ENCODE data around the gene RAB17. TPM values are rescaled to one million over a fixed set of nuclear protein-coding genes. Genes with fewer than 3 reads are reported as not detected.

RAB17 gene
- total RNA-seq, 3 donors from 2014 or later: 0.14 TPM; not detected in 2

DNA sequence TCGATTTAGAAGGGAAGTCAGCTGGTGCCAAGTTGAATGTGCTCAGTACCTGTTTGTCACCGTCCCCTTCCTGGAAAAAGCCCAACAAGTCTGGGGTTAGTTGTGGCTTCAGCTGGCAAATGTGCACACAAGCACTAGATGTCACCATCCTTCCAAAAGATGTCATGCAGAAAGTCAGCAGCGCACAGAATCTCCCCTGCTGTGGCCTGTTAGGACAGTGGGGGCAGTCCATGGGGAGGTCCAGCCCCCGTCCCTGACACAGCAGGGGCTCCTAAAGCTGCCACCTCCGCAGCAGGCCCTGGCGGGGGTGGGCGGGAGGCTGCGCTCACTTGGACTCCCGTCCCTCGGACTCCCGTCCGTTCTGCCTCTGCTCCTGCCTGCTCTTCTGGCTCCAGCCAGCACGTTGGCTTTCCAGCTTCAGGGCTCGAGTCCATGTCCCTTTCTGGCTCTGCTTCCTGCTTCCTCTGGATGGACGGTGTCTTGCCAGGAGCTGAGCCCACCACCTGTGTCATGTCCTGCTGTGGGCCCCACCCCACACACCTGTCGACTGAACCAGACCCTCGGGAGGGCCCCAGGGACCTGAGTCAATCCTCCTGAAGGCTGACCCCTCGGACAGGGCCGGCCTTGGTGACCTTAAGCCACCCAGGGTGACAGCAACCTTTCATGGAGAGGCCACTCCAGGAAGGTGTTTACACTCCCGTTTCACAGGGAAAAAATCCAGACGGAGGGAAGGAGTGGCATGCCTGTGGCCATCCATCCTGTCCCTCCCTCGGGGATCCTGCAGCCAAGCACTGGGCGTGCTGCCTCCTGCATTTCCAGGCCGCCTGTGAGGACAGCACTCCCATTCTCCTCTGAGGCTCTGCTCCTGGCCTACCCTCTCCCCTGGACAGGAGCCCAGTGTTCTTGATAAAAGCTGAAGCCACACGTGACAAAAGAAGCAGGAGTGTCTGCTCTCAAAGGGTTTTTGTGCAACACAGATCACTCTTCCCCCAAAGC lies 8.5 kb downstream of the RAB17 start:
- Mint-ChIP-seq H3K4me1 (ENCODE audit: low read depth) (peaks cover 3% of the 10 kb centered on the region), H3K9me3 (no peaks in the 10 kb centered on the region), H3K36me3 (ENCODE audit: insufficient read depth) (no peaks in the 10 kb centered on the region), H3K4me3 (no peak overlapping the region), H3K27me3 (ENCODE audit: low read depth) (no peaks in the 10 kb centered on the region)
- DNase-seq (peak; percentile 31), ATAC-seq (peak; percentile 89 to 93)

DNA sequence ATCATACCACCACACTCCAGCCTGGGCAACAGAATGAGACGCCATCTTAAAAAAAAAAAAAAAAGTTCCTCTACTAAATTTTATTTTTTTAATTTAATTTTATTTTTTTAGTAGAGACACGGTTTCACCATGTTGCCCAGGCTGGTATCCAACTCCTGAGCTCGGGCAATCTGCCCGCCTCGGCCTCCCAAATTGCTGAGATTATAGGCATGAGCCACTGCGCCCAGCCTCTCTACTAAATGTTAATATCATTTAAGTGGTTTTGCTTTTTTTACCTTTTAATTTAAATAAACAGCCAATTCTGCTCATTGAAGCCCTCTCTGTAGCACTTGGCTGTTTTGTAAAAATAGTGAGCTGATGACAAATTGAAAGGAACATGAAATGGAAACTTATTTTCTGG lies 9.2 kb downstream of the RAB17 start:
- Mint-ChIP-seq H3K36me3 (ENCODE audit: insufficient read depth) (no peaks in the 10 kb centered on the region), H3K4me3 (no peak overlapping the region), H3K9me3 (no peaks in the 10 kb centered on the region), H3K27me3 (ENCODE audit: low read depth) (no peaks in the 10 kb centered on the region), H3K4me1 (ENCODE audit: low read depth) (peaks cover 3% of the 10 kb centered on the region)
- ATAC-seq (no peak), DNase-seq (no peak)

DNA sequence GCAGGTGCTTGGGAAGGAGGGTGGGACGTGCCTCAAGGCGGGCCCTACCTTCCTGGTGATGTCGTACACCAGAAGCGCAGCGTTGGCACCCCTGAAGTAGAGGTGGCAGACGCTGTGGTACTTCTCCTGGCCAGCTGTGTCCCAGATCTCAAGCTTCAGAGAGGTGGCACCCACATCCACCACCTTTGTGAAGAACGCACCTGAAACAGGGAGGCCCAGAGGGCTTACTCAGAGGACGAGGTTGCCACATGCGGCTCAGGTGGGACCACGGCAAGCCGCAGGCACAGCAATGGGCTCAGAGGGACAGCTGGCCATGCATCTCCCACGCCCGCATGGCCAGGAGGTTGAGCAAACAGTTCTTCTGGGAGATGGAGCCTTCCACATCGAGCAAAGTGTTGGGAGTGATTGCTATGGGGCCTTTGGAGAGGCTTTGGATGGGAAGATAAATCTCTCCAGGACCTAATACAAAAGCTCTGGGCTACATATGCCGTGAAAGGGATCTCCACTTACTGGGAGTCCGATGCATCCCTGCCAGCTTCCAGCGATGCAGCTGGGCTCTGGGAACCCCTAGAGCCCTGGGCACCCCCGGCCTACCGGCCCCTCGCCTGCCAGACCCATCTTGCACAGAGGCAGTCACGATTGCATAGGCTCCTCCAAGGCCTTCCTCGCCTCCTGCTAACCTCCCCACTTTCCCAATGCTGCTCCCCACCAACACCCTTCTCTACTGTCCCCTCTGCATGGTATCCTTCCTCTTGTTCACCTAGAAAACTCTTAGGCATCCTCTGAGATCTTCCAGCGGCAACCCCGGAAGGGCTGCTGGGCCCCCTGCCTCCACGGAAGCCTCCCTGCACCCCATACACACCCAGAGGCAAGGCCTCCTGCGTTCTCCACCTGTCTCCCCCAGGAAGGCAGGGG lies 12.3 kb downstream of the RAB17 start:
- Mint-ChIP-seq H3K4me3 (no peak overlapping the region), H3K9me3 (no peaks in the 10 kb centered on the region), H3K36me3 (ENCODE audit: insufficient read depth) (no peaks in the 10 kb centered on the region), H3K27me3 (ENCODE audit: low read depth) (no peaks in the 10 kb centered on the region), H3K4me1 (ENCODE audit: low read depth) (peaks cover 3% of the 10 kb centered on the region)
- ATAC-seq (no peak), DNase-seq (no peak)

DNA sequence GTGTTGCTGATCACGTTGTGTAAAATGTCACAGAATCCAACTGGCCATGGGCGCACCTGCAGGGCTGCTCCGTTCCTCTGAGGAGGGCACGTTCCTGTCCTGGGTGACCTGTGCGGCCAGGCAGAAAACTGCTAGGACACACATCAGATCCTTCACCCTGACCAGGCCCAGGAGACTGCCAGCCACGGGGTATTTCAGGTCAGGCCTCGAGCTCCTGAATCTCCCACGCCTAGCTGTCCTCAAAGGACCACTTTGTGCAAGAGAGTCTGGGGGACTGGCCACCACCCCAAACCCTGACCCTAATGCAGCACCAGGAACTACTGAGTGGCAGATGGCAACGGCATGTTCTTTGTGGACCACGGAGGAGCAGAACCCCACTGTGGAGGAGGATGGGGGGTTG lies 13.1 kb downstream of the RAB17 start:
- Mint-ChIP-seq H3K36me3 (ENCODE audit: insufficient read depth) (no peaks in the 10 kb centered on the region), H3K9me3 (no peaks in the 10 kb centered on the region), H3K27me3 (ENCODE audit: low read depth) (no peaks in the 10 kb centered on the region), H3K4me3 (no peak overlapping the region), H3K4me1 (ENCODE audit: low read depth) (peaks cover 3% of the 10 kb centered on the region)
- DNase-seq (no peak), ATAC-seq (no peak)

DNA sequence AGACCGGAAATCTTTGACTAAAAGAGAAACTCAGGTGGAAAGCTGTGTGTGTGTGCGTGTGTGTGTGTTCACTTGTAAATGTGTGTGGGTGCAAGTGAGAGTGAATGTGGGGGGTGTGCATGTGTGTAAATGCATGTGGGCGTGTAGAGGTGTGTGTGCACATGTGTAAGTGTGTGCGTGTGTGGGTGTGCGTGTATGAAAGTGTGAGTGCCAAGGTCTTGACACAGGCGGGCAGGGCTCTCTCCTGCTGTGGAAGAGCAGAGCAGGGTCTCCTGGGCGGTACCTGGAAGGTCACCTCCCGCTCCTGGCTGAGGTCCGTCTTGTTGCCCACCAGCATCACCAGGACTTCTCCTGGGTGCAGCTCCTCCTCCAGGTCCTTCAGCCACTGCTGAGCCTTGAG lies 13.6 kb downstream of the RAB17 start:
- H3K4me1 Mint-ChIP-seq (ENCODE audit: low read depth): peaks cover 3% of the 10 kb centered on the region
- ATAC-seq: no peak
- no peak overlapping the region for H3K4me3 Mint-ChIP-seq
- H3K9me3 Mint-ChIP-seq: no peaks in the 10 kb centered on the region
- no peaks in the 10 kb centered on the region for H3K36me3 Mint-ChIP-seq (ENCODE audit: insufficient read depth)
- DNase-seq: no peak
- H3K27me3 Mint-ChIP-seq (ENCODE audit: low read depth): no peaks in the 10 kb centered on the region

DNA sequence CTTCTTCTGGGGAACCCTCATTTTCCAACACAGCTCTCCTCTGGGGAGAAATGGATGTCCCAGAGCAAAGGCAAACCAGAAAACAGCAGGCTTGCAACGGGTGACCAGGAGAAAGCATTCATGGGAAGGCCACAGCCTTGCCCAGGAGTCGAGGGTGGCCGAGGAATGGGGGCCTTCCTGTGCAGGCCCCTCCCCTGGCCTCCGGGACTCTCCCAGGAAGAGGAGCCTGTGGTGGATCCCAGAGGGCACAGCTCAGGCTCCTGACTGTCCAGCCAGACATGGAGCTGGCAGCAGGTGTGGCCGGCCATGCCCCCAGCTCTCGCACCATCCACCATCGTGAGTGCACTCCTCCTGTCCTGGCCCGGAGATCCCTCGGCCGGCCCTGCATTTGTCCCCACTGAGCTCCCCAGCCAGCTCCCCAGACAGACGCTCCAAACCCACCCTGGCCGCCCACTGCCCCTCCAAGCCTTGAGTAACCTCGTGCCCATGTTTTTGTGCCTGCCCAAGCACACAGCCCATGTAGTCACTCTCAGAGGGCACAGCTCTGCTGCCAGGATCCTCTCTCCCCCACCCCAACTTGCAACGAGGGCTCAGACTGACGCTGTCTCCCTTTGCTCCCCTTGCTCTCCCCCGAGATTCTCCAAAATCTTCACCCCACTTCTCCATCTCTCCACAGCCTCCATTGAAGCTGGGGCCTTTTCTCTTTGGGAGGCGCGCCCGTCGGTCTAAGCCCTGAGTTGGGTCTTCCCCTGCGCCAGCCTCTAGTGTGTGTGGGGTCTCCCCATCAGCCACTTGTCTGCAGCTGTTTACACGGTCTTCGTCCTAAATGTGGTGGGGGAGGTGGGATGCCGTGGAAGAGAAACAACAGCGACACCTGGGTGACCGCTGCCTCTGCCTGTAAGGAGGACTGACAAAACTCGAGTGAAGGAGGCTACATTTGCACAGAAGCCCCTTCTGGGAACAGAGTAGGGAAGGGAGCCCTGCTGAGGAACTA lies 14.4 kb downstream of the RAB17 start:
- H3K4me3 Mint-ChIP-seq: no peak overlapping the region
- DNase-seq (no peak), ATAC-seq (no peak)
- no peaks in the 10 kb centered on the region for H3K36me3 Mint-ChIP-seq (ENCODE audit: insufficient read depth)
- no peaks in the 10 kb centered on the region for H3K9me3 Mint-ChIP-seq
- H3K27me3 Mint-ChIP-seq (ENCODE audit: low read depth): no peaks in the 10 kb centered on the region
- H3K4me1 Mint-ChIP-seq (ENCODE audit: low read depth): peaks cover 2% of the 10 kb centered on the region

DNA sequence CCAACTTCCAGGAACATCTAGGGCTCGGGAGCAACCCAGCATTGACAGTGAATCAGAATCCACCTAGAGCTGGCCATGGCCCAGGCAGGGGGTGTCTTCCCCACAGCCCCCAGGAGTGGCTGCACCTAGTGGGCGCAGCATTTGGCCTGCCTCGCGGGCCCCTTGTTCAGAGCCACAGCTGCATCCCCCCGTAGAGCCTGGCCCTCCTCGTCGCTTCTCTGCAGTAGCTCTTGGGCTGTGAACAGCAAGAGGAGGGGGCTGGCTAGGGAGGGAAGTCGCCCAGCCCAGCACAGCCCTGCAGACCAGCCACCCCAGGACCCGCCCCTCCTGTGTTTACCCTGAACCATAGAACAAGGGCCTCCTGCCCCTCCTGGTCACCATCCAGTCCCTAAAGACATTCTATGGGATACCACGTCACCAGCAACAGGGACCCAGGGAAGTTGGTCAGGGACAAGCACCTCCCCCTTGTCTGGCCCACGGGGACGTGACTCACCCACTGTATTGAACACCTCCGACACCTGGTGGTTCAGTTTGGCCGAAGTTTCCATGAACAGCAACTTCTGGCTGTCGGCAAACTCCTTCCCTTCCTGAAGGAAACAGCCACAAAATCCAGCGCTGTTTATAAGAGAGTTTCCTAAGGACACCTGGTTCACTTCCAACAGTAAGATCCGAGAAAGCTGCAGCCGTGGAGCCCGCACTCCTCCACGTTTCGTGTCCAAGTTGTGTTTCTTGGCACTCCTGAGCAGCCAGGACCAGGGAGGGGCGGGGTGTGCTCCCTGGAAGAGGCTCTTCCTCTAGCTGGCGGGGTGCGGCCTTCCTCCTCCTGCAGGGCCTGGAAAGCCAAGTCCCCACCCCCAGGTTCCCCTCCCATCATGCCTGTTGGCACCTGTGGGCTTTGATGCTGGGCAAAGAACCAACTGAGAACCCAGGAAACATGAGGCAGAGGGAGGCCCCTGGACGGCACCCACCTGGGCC lies 15.4 kb downstream of the RAB17 start:
- Mint-ChIP-seq H3K9me3 (no peaks in the 10 kb centered on the region), H3K4me3 (no peak overlapping the region)

DNA sequence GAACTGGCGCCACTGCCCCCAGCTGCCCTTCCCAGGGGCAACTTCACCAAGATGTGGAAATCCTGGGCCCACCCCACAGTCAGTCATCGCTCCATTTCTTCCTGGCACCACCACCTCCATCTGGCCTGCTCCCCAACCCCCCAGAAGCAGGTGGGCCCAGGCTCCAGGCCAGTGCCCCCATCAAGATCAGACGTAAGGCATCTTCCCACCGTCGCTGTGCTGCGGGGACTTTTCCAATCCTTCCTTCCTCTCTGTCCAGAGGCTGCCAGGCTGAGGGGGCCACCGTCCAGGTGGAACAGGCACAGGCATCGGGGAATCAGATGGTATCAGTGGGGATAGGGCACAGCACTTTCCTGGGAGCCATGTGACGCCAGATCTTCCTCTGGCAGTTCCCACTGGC lies 16.1 kb downstream of the RAB17 start:
- Mint-ChIP-seq H3K36me3 (ENCODE audit: insufficient read depth) (no peaks in the 10 kb centered on the region), H3K27me3 (ENCODE audit: low read depth) (peaks cover 3% of the 10 kb centered on the region), H3K4me3 (no peak overlapping the region), H3K9me3 (no peaks in the 10 kb centered on the region), H3K4me1 (ENCODE audit: low read depth) (peaks cover 2% of the 10 kb centered on the region)
- no peak for ATAC-seq
- DNase-seq: no peak

More for the DNA sequence above, 15.4 kb downstream of the RAB17 start:
- DNase-seq (no peak), ATAC-seq (no peak)
- no peaks in the 10 kb centered on the region for H3K36me3 Mint-ChIP-seq (ENCODE audit: insufficient read depth)
- no peaks in the 10 kb centered on the region for H3K27me3 Mint-ChIP-seq (ENCODE audit: low read depth)
- peaks cover 2% of the 10 kb centered on the region for H3K4me1 Mint-ChIP-seq (ENCODE audit: low read depth)

DNA sequence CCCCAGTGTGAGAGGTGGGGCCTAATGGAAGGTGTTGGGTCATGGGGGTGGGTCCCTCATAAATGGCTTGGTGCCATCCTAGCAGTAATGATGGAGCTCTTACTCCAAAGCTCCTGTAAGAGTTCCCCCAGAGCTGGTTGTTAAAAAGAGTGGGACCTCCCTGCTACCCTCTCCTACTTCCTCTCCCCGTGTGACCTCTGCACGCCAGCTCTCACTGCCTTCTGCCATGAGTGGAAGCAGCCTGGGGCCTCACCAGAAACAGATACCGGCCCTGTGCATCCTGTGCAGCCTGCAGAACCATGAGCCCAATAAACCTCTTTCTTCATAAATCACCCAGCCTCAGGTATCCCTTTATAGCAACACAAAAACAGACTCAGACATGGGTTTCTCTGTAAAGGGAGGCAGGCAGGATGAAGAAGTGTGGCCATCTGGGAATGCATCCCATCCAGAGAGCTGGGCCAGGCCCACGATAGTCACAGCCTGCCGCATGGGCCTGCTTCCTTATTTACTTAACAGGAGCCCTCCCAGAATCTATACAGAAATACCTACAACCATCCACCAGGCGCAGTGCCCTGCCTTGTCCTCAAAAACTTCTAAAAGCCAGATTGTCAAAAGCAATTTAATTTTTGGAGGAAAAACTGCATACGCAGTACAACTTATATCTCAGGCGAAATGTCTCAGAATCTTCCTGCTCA lies 16.7 kb downstream of the RAB17 start:
- H3K9me3 Mint-ChIP-seq: no peaks in the 10 kb centered on the region
- H3K4me3 Mint-ChIP-seq: no peak overlapping the region
- DNase-seq (no peak), ATAC-seq (no peak)
- H3K27me3 Mint-ChIP-seq (ENCODE audit: low read depth): peaks cover 7% of the 10 kb centered on the region
- no peaks in the 10 kb centered on the region for H3K36me3 Mint-ChIP-seq (ENCODE audit: insufficient read depth)
- peaks cover 2% of the 10 kb centered on the region for H3K4me1 Mint-ChIP-seq (ENCODE audit: low read depth)

DNA sequence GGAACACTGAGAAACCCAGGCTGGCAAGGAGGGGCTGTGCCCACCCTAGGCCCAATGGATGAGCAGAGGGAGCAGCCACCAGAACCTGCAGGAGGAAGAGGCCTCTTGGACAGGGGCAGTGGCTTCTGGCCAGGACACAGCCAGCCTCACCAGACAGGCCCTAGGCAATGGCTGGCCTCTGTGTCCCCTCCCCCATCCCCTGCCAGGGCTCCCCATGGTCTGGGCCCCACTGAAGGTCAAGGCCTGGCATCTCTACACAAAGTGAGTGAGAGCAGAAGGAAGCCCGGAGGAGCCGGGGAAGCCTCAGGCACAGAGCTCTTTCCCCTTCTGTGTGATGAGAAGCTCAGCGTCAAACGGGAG lies 17.8 kb downstream of the RAB17 start:
- H3K9me3 Mint-ChIP-seq: no peaks in the 10 kb centered on the region
- H3K4me1 Mint-ChIP-seq (ENCODE audit: low read depth): peaks cover 2% of the 10 kb centered on the region
- ATAC-seq (no peak), DNase-seq (no peak)
- no peaks in the 10 kb centered on the region for H3K36me3 Mint-ChIP-seq (ENCODE audit: insufficient read depth)
- H3K4me3 Mint-ChIP-seq: no peak overlapping the region
- peaks cover 8% of the 10 kb centered on the region for H3K27me3 Mint-ChIP-seq (ENCODE audit: low read depth)

DNA sequence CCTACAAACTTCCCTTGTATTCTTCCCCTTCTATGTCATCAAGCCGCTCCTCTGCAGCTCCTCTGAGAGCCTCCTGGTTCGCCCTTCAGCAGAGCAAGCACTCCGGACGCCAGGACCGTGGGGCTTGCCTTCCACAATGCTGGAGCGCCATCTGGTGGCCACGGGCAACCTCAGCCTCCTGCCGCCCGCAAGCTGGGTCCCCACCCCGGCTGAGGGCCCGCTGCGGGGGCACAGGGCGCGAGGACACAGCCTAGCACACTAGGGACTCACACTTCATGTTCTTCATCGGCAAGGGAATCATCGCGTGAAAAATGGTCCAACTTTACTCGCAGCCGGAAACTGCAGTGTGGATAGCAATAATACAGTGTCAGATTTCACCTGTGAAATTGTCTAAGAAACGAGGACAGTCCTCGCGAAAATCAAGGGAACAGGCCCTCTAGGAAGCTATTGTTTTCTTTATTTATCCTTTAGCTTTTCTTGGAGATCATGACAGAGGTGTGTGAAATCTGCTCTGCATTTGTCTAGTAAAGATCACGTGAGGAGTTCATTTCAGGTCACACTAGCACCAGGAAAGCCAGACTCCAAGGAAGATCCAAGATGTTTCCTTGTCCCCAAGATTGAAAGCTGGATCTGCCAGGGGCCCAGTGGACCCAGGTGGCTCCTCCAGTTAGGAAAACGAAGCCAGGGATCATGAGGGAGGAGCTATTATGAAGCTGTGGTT lies 18.4 kb downstream of the RAB17 start:
- Mint-ChIP-seq H3K4me1 (ENCODE audit: low read depth) (peaks cover 2% of the 10 kb centered on the region), H3K4me3 (no peak overlapping the region), H3K9me3 (no peaks in the 10 kb centered on the region), H3K27me3 (ENCODE audit: low read depth) (peaks cover 8% of the 10 kb centered on the region), H3K36me3 (ENCODE audit: insufficient read depth) (no peaks in the 10 kb centered on the region)
- ATAC-seq (peak; percentile 98 to 99), DNase-seq (peak; percentile 88)

DNA sequence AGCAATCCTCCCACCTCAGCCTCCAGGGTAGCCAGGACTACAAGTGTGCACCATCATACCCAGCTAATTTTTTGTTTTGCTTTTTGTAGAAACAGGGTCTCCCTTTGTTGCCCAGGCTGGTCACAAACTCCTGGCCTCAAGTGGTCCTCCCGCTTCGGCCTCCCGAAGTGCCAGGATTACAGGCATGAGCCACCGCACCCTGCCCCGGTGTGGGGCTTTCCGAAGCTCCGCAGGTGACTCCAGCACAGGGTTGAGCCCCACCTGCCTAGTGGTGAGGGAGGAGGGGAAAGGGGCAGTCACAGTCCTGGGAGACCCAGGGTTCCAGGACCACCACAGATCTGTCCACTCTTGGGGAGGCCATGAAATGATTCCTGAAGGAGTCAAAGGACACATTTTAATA lies 19.0 kb downstream of the RAB17 start:
- Mint-ChIP-seq H3K36me3 (ENCODE audit: insufficient read depth) (no peaks in the 10 kb centered on the region), H3K27me3 (ENCODE audit: low read depth) (peaks cover 8% of the 10 kb centered on the region), H3K4me1 (ENCODE audit: low read depth) (peaks cover 2% of the 10 kb centered on the region), H3K4me3 (no peak overlapping the region), H3K9me3 (no peaks in the 10 kb centered on the region)
- DNase-seq: no peak
- no peak for ATAC-seq
